ENCODE results near the gene SMC5. TPM values are rescaled to one million over a fixed set of nuclear protein-coding genes. Genes with fewer than 3 reads are reported as not detected.

Gene SMC5
- total and polyA plus RNA-seq, 2 donors (not counting 1 experiment from before 2014, with no cell fraction given): 8.9 to 82.1 TPM

GRCh38 chr9:70374962-70375618 is 116.3 kb downstream of the SMC5 start:
- 93% methylated on average over 7 of the region's 17 CpGs for WGBS (ENCODE audit: insufficient coverage)
- CTCF ChIA-PET: interaction anchor here (0.7 to 1.2 kb wide), 2 partner anchors 34 to 111 kb away, joined by 3 read pairs; no protein-coding TSS in a partner anchor
- H3K36me3 ChIP-seq (replicated peaks in 1 of 2; ENCODE audit: control extremely low read depth in 1 of 2, control insufficient read depth in 1 of 2, extremely low read depth in 1 of 2, insufficient read depth in 2 of 2, low read length in 1 of 2): no peaks in the 10 kb centered on the region
- Mint-ChIP-seq H3K27ac (no peak overlapping the region), H3K4me3 (no peak overlapping the region), H3K4me1 (no peaks in the 10 kb centered on the region), H3K9me3 (ENCODE audit: insufficient read depth) (no peaks in the 10 kb centered on the region), H3K27me3 (no peaks in the 10 kb centered on the region)
- DNase-seq (no peak), ATAC-seq (ENCODE audit: low read depth) (no peak)
- TF ChIP-seq CTCF (IDR thresholded peaks at IDR 0.05) (no peak), EZH2 (IDR thresholded peaks at IDR 0.05; ENCODE audit: borderline replicate concordance, insufficient read depth, low read depth, low read length, poor library complexity, severe bottlenecking) (no peak)
- H3K4me2 ChIP-seq (replicated peaks; ENCODE audit: low read depth, low read length, poor library complexity, severe bottlenecking): no peak overlapping the region
- no peaks in the 10 kb centered on the region for H3K9me3 ChIP-seq (ENCODE audit: control extremely low read depth in 1 of 3, control insufficient read depth in 2 of 3, insufficient read depth in 1 of 3, low read length in 2 of 3)
- H3K79me2 ChIP-seq (ENCODE audit: control insufficient read depth, insufficient read depth, low read length): no peaks in the 10 kb centered on the region
- no peaks in the 10 kb centered on the region for H4K20me1 ChIP-seq (ENCODE audit: control insufficient read depth, insufficient read depth, low read length, poor library complexity, severe bottlenecking)
- intact Hi-C loops (cut with micrococcal nuclease): no loop called here
- H3K27ac ChIP-seq (ENCODE audit: low read length in 2 of 2): no peak overlapping the region
- no peak overlapping the region for H2AFZ ChIP-seq (ENCODE audit: insufficient read depth, low read depth, low read length, poor library complexity, severe bottlenecking)
- POLR2A ChIA-PET: interaction anchor here (0.6 kb wide), 1 partner anchor 37 kb away, joined by 3 read pairs; no protein-coding TSS in a partner anchor
- H3K27me3 ChIP-seq (replicated peaks in 1 of 4; ENCODE audit: control extremely low read depth in 1 of 4, control insufficient read depth in 3 of 4, insufficient read depth in 4 of 4, low read length in 3 of 4): no peaks in the 10 kb centered on the region
- H3K9ac ChIP-seq (ENCODE audit: low read length): no peak overlapping the region
- H3K4me1 ChIP-seq (ENCODE audit: control insufficient read depth in 2 of 2, insufficient read depth in 2 of 2, low read length in 2 of 2): no peaks in the 10 kb centered on the region
- no peak overlapping the region for H3K4me3 ChIP-seq (ENCODE audit: control extremely low read depth in 1 of 5, extremely low read depth in 1 of 5, insufficient read depth in 1 of 5, low read depth in 2 of 5, low read length in 4 of 5)

- Histone ChIP-seq H2AFZ (ENCODE audit: insufficient read depth, low read depth, low read length, poor library complexity, severe bottlenecking) (no peak overlapping the region), H3K79me2 (ENCODE audit: control insufficient read depth, insufficient read depth, low read length) (no peaks in the 10 kb centered on the region), H3K9ac (ENCODE audit: low read length) (no peak overlapping the region), H3K27ac (ENCODE audit: low read length in 2 of 2) (no peak overlapping the region), H3K27me3 (replicated peaks in 1 of 4; ENCODE audit: control extremely low read depth in 1 of 4, control insufficient read depth in 3 of 4, insufficient read depth in 4 of 4, low read length in 3 of 4) (no peaks in the 10 kb centered on the region), H3K4me1 (ENCODE audit: control insufficient read depth in 2 of 2, insufficient read depth in 2 of 2, low read length in 2 of 2) (no peaks in the 10 kb centered on the region), H3K4me3 (ENCODE audit: control extremely low read depth in 1 of 5, extremely low read depth in 1 of 5, insufficient read depth in 1 of 5, low read depth in 2 of 5, low read length in 4 of 5) (no peak overlapping the region), H4K20me1 (ENCODE audit: control insufficient read depth, insufficient read depth, low read length, poor library complexity, severe bottlenecking) (no peaks in the 10 kb centered on the region), H3K36me3 (replicated peaks in 1 of 2; ENCODE audit: control extremely low read depth in 1 of 2, control insufficient read depth in 1 of 2, extremely low read depth in 1 of 2, insufficient read depth in 2 of 2, low read length in 1 of 2) (peaks cover 0 to 16% of the 10 kb centered on the region in 2 experiments), H3K4me2 (replicated peaks; ENCODE audit: low read depth, low read length, poor library complexity, severe bottlenecking) (no peak overlapping the region), H3K9me3 (ENCODE audit: control extremely low read depth in 1 of 3, control insufficient read depth in 2 of 3, insufficient read depth in 1 of 3, low read length in 2 of 3) (no peaks in the 10 kb centered on the region)
- POLR2A ChIA-PET: no interaction called here
- Mint-ChIP-seq H3K27me3 (no peaks in the 10 kb centered on the region), H3K4me3 (no peak overlapping the region), H3K9me3 (ENCODE audit: insufficient read depth) (no peaks in the 10 kb centered on the region), H3K27ac (no peak overlapping the region), H3K4me1 (no peaks in the 10 kb centered on the region)
- TF ChIP-seq CTCF (IDR thresholded peaks at IDR 0.05) (no peak), EZH2 (IDR thresholded peaks at IDR 0.05; ENCODE audit: borderline replicate concordance, insufficient read depth, low read depth, low read length, poor library complexity, severe bottlenecking) (no peak)
- CTCF ChIA-PET: no interaction called here
- intact Hi-C loops (cut with micrococcal nuclease): no loop called here
- 90% methylated on average over 5 of the region's 6 CpGs for WGBS (ENCODE audit: insufficient coverage)
- ATAC-seq (ENCODE audit: low read depth): no peak
- no peak for DNase-seq
Observed at GRCh38 chr9:70382046-70382708, 123.4 kb downstream of the SMC5 start.
